Panc1 (cell line): ENCODE data around the gene C2CD3. TPM values are rescaled to one million over a fixed set of nuclear protein-coding genes. Genes with fewer than 3 reads are reported as not detected.
A peak's percentile ranks its signal among the peaks of the same experiment; 100 is the strongest.
"Not testable (repeated sequence)": the region's sequence is repeated elsewhere in the genome, so short reads cannot be mapped to it uniquely, and the experiment has no call there.

Source experiments
- ATAC-seq: fragments of 200-7000 bp; cut with Tn5 transposase; 2 replicates; pipeline ENCODE4 v1.9.1; 2020; ENCODE audit warnings: mild to moderate bottlenecking, moderate library complexity
- BruUV-seq: library from RNA; stranded (reverse); fragments of 400-500 nt; replicated peaks from 2 replicates; lab custom pipeline; 2021; lab: Mats Ljungman, UMichigan
- CTCF ChIA-PET: fragments of 300-600 bp; sonication (Branson Sonifier 250); formaldehyde crosslinking; loops from one replicate; lab custom pipeline; 2022; ENCODE audit warnings: antibody characterized with exemption; lab: Charles Lee
- POLR2A ChIA-PET: fragments of 300-600 bp; sonication (Branson Sonifier 250); formaldehyde crosslinking; loops from one replicate; lab custom pipeline; 2022; ENCODE audit warnings: antibody characterized with exemption; lab: Charles Lee
- DNase-seq: peaks from one replicate; pipeline ENCODE4 v3.0.0-alpha.2; 2010; ENCODE audit warnings: low read depth, low spot score
- H3K27ac ChIP-seq: 2 replicates; pipeline ENCODE4 v1.5.1; 2011; ENCODE audit warnings: mild to moderate bottlenecking, low read length, inconsistent platforms
- H3K27me3 ChIP-seq: fragments of 200-500 bp; sonication (Bioruptor generic); 2 replicates; pipeline ENCODE4 v1.6.0; 2014; ENCODE audit warnings: low read length, inconsistent platforms; ENCODE audit not compliant: control insufficient read depth, insufficient read depth
- H3K36me3 ChIP-seq: fragments of 200-500 bp; sonication (Bioruptor generic); 2 replicates; pipeline ENCODE4 v1.5.1; 2014; ENCODE audit warnings: inconsistent platforms, mild to moderate bottlenecking, low read length, moderate library complexity; ENCODE audit not compliant: control insufficient read depth, insufficient read depth
- H3K4me1 ChIP-seq: 2 replicates; pipeline ENCODE4 v1.5.1; 2011; ENCODE audit warnings: inconsistent platforms, mild to moderate bottlenecking, low read length, moderate library complexity; ENCODE audit not compliant: control insufficient read depth, insufficient read depth
- H3K4me3 ChIP-seq, 2 experiments: 2 replicates each; pipeline ENCODE4 v1.5.1; 2011 to 2012; ENCODE audit warnings: low read depth in 2 of 2, low read length in 2 of 2, mild to moderate bottlenecking in 2 of 2, inconsistent platforms in 1 of 2, moderate library complexity in 1 of 2
- H3K9me3 ChIP-seq: fragments of 200-500 bp; sonication (Bioruptor generic); 2 replicates; pipeline ENCODE4 v1.5.1; 2014; ENCODE audit warnings: low read depth, mild to moderate bottlenecking, inconsistent platforms, low read length, moderate library complexity; ENCODE audit not compliant: control insufficient read depth, insufficient read depth
- POLR2AphosphoS5 ChIP-seq: IDR thresholded peaks from 2 replicates; pipeline ENCODE4 v1.6.1; 2012; ENCODE audit warnings: mild to moderate bottlenecking, low read depth, low read length, moderate library complexity
- SIN3A ChIP-seq: IDR thresholded peaks from 2 replicates; pipeline ENCODE4 v1.6.1; 2012; ENCODE audit warnings: low read depth, mild to moderate bottlenecking, low read length, moderate library complexity, borderline replicate concordance; ENCODE audit not compliant: insufficient read depth
- TCF7L2 ChIP-seq: IDR thresholded peaks from 2 replicates; pipeline ENCODE4 v1.6.1; 2011; ENCODE audit warnings: mild to moderate bottlenecking, low read depth, low read length, inconsistent platforms
- in situ Hi-C: cut with HindIII; loops from 2 replicates; pipeline ENCODE4 v1.10.0; 2016; ENCODE audit warnings: low sequenced_read_pairs, low pct_unique_long_range_greater_than_20kb
- intact Hi-C: fragments of 100-400 bp; cut with micrococcal nuclease; formaldehyde crosslinking; loops from one replicate; pipeline ENCODE4 v1.10.0; 2022; ENCODE audit not compliant: unreplicated experiment
- total RNA-seq: library from RNA; stranded (reverse); gene quantifications from one replicate; pipeline ENCODE4 v1.2.1, GENCODE V29; 2021; ENCODE audit not compliant: unreplicated experiment
- TF ChIP-seq, protein P1 (sequence below), 2 experiments: IDR thresholded peaks; 2 replicates each; pipeline ENCODE4 v1.6.1; 2011 to 2012; ENCODE audit warnings: low read depth in 2 of 2, control low read depth in 1 of 2, low read length in 1 of 2, mild to moderate bottlenecking in 1 of 2, moderate library complexity in 1 of 2; ENCODE audit not compliant: insufficient read depth in 1 of 2
- TF ChIP-seq, protein P2 (sequence below): fragments of 450-650 bp; IDR thresholded peaks from 2 replicates; pipeline ENCODE4 v1.5.1; 2017; ENCODE audit warnings: mild to moderate bottlenecking

Gene C2CD3
- total RNA-seq, 1 experiment from 2014 or later, result 51.8 TPM

DNA sequence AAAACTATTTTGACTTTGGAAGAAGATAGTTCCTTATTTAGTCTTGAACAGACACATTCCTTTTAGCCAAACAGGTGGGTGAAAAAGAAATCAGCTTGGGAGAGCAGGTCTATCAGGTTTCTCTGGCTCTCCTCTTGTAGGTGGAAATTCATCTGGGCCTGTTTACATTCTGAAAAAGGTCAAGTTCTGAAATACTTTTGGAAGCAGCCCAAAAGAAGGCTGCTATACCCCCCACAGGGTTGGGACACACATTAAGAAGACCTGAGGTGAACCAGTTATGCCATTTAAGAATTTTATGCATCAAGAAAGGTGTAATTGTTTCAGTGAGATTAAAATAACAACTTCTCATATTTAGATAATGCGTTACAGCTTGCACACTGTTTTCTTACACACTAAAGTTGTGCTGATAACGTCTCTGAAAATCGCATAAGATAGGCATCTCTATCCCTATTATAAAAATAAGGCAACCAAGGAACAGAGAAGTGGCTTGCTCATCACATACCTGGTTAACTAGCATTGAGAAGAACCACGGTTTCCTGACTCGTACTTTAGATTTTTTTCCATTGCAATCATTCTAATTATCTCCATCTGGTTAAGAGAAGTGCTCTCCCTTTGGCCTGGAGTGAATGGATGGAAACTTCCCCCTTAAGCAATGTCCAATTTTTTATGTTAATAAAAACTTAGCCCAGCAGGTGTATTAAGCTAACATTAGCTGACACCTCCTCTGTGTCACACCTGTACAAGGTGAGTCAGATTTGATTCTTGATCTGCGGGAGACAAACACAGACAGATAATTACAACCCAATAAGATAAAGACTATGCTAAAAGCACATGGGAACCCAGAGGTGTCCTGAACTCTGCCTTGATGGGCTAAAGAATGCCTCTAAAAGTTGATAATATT, 101.4 kb downstream of the C2CD3 start:
- no peak overlapping the region for H3K27ac ChIP-seq
- H3K4me3 ChIP-seq, result no peak overlapping the region
- H3K27me3 ChIP-seq, result no peaks in the 10 kb centered on the region
- ChIA-PET CTCF (interaction anchor here (0.6 kb wide), 1 partner anchor 384 kb away, joined by 3 read pairs; no protein-coding TSS in a partner anchor), POLR2A (no interaction called here)
- intact Hi-C loops, result no loop called here
- H3K9me3 ChIP-seq, result no peaks in the 10 kb centered on the region
- BruUV-seq, result no TSS peak
- TF ChIP-seq TCF7L2 (no peak), SIN3A (no peak), POLR2AphosphoS5 (no peak)
- TF ChIP-seq, protein P1, sequence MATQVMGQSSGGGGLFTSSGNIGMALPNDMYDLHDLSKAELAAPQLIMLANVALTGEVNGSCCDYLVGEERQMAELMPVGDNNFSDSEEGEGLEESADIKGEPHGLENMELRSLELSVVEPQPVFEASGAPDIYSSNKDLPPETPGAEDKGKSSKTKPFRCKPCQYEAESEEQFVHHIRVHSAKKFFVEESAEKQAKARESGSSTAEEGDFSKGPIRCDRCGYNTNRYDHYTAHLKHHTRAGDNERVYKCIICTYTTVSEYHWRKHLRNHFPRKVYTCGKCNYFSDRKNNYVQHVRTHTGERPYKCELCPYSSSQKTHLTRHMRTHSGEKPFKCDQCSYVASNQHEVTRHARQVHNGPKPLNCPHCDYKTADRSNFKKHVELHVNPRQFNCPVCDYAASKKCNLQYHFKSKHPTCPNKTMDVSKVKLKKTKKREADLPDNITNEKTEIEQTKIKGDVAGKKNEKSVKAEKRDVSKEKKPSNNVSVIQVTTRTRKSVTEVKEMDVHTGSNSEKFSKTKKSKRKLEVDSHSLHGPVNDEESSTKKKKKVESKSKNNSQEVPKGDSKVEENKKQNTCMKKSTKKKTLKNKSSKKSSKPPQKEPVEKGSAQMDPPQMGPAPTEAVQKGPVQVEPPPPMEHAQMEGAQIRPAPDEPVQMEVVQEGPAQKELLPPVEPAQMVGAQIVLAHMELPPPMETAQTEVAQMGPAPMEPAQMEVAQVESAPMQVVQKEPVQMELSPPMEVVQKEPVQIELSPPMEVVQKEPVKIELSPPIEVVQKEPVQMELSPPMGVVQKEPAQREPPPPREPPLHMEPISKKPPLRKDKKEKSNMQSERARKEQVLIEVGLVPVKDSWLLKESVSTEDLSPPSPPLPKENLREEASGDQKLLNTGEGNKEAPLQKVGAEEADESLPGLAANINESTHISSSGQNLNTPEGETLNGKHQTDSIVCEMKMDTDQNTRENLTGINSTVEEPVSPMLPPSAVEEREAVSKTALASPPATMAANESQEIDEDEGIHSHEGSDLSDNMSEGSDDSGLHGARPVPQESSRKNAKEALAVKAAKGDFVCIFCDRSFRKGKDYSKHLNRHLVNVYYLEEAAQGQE (IDR thresholded peaks at IDR 0.05; ENCODE audit: insufficient read depth in 1 of 2, low read depth in 2 of 2, low read length in 1 of 2), result no peak
- TF ChIP-seq, protein P2, sequence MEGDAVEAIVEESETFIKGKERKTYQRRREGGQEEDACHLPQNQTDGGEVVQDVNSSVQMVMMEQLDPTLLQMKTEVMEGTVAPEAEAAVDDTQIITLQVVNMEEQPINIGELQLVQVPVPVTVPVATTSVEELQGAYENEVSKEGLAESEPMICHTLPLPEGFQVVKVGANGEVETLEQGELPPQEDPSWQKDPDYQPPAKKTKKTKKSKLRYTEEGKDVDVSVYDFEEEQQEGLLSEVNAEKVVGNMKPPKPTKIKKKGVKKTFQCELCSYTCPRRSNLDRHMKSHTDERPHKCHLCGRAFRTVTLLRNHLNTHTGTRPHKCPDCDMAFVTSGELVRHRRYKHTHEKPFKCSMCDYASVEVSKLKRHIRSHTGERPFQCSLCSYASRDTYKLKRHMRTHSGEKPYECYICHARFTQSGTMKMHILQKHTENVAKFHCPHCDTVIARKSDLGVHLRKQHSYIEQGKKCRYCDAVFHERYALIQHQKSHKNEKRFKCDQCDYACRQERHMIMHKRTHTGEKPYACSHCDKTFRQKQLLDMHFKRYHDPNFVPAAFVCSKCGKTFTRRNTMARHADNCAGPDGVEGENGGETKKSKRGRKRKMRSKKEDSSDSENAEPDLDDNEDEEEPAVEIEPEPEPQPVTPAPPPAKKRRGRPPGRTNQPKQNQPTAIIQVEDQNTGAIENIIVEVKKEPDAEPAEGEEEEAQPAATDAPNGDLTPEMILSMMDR, result no peak
- ATAC-seq, result no peak
- DNase-seq, result no peak
- H3K4me1 ChIP-seq, result peaks cover 14% of the 10 kb centered on the region
- in situ Hi-C loops, result no loop called here
- H3K36me3 ChIP-seq, result no peaks in the 10 kb centered on the region; the same call in 1 of the 2 replicates

DNA sequence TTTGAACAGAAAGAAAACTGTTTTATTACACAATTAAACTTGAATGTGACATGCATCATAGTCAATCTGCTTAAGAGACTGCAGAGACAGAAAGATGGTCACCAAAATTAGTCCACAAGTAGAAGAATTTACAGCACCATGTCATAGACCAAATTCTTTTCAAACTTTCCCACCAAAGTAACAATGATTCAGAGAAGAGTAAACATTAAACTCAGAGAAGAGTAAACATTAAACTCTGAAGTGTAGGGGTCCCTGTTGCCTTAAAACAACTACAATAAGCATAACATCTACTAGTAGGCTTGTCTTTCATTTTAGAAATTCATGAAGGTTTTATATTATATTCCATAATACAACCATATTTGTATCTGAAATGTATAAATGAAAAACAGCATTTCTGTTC, 104.1 kb downstream of the C2CD3 start:
- ATAC-seq (peak; percentile 83), DNase-seq (peak; percentile 38)
- in situ Hi-C loops, H3K9me3 ChIP-seq, BruUV-seq, H3K4me3 ChIP-seq, H3K27me3 ChIP-seq, H3K36me3 ChIP-seq, intact Hi-C loops, CTCF ChIA-PET: not testable (repeated sequence)
- Histone ChIP-seq H3K27ac (0 out of 2 replicates have a peak overlapping the region, but pooled peaks have one; percentile 12), H3K4me1 (peaks cover 14% of the 10 kb centered on the region)
- POLR2A ChIA-PET, result interaction anchor here (0.6 kb wide), 1 partner anchor 51 kb away, joined by 4 read pairs; no protein-coding TSS in a partner anchor

DNA sequence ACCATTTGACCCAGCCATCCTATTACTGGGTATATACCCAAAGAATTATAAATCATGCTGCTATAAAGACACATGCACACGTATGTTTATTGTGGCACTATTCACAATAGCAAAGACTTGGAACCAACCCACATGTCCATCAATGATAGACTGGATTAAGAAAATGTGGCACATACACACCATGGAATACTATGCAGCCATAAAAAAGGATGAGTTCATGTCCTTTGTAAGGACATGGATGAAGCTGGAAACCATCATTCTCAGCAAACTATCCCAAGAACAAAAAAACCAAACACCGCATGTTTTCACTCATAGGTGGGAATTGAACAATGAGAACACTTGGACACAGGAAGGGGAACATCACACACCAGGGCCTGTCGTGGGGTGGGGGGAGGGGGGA, 105.3 kb downstream of the C2CD3 start:
- POLR2A ChIA-PET, intact Hi-C loops, BruUV-seq, CTCF ChIA-PET, H3K9me3 ChIP-seq, H3K4me3 ChIP-seq, H3K27ac ChIP-seq, H3K27me3 ChIP-seq, in situ Hi-C loops, ATAC-seq, DNase-seq, H3K36me3 ChIP-seq: not testable (repeated sequence)
- peaks cover 14% of the 10 kb centered on the region for H3K4me1 ChIP-seq

DNA sequence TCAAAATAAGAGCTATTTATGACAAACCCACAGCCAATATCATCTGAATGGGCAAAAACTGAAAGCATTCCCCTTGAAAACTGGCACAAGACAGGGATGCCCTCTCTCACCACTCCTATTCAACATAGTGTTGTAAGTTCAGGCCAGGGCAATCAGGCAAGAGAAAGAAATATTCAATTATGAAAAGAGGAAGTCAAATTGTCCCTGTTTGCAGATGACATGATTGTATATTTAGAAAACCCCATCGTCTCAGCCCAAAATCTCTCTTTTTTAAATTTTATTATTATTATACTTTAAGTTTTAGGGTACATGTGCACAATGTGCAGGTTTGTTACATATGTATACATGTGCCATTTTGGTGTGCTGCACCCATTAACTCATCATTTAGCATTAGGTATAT, 107.2 kb downstream of the C2CD3 start:
- H3K27me3 ChIP-seq, H3K27ac ChIP-seq, in situ Hi-C loops, POLR2A ChIA-PET, DNase-seq, intact Hi-C loops, H3K4me3 ChIP-seq, H3K9me3 ChIP-seq, H3K36me3 ChIP-seq, BruUV-seq, CTCF ChIA-PET, ATAC-seq: not testable (repeated sequence)
- H3K4me1 ChIP-seq, result peaks cover 14% of the 10 kb centered on the region

DNA sequence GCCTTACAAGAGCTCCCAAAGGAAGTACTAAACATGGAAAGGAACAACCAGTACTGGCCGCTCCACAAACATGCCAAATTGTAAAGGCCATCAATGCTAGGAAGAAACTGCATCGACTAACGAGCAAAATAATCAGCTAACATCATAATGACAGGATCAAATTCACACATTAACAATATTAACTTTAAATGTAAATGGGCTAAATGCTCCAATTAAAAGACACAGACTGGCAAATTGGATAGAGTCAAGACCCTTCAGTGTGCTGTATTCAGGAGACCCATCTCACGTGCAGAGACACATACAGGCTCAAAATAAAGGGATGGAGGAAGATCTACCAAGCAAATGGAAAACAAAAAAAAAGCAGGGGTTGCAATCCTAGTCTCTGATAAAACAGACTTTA, 109.2 kb downstream of the C2CD3 start:
- POLR2A ChIA-PET, result not testable (repeated sequence)

More for the DNA sequence above, 109.2 kb downstream of the C2CD3 start:
- in situ Hi-C loops, intact Hi-C loops, H3K4me3 ChIP-seq, H3K27ac ChIP-seq, DNase-seq, BruUV-seq, H3K9me3 ChIP-seq, H3K36me3 ChIP-seq, ATAC-seq, H3K4me1 ChIP-seq, H3K27me3 ChIP-seq: not testable (repeated sequence)
- CTCF ChIA-PET, result interaction anchor here (0.6 kb wide), 1 partner anchor 98 kb away, joined by 3 read pairs; no protein-coding TSS in a partner anchor
